GM19240 (cell line): ENCODE data around the gene GNAL.
"Not testable (repeated sequence)": the region's sequence is repeated elsewhere in the genome, so short reads cannot be mapped to it uniquely, and the experiment has no call there.

ENCODE experiments used
- DNase-seq: peaks from one replicate; pipeline ENCODE4 v3.0.0; 2011; ENCODE audit warnings: low spot score; ENCODE audit not compliant: insufficient read length

The GNAL gene

DNA sequence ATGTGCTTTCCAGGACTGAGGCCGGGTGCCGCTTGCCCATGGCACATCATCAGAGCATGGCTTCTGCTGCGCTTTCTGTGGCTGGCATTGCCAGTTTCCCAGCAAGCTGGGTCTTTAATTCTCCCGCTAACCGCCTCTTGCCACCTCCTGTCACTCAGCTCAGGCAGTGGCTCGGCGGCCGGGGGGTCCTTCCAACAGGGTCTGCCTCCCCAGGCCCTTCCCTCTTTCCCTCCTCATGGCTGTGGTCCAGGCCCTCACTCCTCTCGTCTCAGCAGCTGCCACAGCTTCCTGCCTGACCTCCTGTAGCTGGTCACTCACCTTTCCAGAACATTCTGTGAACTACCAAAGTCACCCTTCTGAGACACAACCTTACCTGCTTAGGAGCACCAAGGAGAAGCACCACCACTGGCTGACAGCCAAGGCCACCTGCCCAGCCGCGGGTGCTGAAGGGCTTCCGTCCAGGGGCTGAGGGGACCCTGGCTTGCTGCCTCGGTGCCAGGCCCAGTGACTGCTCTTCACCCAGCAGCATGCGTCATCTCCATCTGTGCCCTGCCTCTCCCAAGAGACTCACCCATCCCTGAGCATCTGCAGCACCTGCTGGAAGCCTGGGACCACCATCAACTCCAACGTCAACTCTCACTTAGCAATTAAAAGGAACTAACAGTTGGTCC is 184.7 kb downstream of the GNAL start:
- no peak for DNase-seq

DNA sequence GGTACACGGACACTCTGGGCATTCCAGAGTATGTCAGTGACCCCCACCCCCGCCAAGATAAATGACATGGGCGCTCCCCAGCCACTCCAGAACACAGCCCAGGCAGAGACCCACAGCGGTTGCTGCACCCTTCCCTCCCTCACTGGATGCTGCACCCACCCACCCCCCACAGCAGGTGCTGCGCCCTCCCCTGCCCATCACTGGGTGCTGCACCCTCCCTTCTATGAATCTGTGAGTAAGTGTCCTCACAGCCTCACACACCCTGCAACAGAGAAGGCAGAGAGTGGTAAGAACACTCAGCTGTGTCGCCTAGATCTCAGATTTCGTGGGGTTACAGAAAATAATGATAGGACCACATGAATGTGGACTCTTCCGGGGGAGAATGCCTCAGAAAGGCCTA is 185.6 kb downstream of the GNAL start:
- no peak for DNase-seq

GRCh38 chr18:11877497-11878135 is 188.6 kb downstream of the GNAL start:
- DNase-seq: no peak

DNA sequence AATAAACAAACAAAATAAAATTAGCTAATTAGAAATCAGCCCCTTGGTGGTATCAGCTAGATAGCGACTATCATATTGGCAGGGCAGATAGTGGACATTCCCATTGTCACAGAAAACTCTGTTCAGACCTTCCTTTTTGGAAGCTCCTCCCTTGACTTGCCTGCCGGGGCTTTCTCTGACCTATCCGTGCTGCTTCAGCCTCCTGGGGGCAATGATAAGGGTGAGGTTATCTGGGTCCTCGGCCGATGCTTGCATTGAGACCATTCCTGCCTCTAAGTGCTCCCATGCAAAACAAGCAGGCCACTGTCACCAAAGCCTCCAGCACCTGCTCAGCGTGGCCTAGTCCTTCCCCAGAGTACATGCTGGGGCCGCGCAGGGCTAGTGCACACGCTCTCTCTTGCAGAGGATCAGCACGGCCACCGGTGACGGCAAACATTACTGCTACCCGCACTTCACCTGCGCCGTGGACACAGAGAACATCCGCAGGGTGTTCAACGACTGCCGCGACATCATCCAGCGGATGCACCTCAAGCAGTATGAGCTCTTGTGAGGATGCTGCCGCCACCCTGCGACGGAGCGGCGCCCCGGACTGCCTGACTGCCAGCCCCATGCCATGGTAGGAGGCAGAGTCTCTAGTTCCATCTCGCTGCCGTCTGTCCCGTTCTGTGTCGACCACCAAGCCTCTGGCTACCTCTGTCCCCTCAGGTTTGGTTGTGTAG is 191.7 kb downstream of the GNAL start:
- DNase-seq: no peak

DNA sequence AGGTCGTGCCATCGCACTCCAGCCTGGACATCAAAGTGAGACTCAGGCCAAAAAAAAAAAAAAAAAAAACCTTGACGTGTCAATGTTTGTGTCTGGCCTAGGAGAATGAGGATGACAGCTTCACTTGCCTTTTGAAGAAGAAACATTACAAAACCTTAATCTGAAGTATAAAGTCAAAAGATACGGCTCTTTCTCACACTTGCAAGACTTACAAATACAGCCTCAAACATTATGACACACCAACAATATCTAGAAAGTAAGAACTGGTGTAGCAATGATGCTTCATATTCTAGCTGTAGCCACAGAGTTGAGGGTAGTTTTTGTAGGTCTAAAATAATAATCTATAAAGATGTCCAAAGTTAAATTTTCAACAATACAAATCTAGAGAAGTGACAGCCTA is 193.6 kb downstream of the GNAL start:
- DNase-seq: no peak

- no peak for DNase-seq
These were observed 194.1 kb downstream of the GNAL start for GRCh38 chr18:11883153-11883552.

DNA sequence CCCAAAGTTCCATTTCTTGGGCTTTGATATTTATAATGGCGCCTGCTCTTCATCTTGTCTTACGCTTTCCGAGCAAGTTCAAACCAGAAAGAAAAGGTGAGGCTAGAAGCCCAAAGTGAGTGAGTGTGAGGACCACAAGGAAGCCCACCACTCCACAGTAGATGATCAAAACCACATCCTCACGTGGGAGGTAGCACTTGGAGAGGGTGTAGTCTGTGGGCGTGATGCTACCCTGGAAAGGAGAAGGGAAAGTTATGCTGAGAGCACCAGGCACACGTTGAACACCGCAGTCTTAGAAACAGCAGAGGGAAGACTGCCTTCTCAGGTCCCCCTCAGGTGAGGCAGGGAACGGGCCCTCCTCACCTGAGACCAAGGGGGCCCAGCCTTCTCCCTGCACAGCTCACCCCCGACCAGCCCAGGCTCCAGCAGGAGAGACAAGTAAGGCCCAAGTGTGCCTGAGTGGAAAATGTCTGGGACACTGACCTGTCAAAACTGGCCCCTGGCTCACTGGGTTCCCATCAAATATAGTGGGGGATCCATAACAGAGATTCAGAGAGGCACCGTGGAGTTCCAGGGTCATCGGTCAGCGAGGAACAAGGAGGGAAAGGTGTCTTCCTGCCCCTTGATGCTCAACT is 195.4 kb downstream of the GNAL start:
- no peak for DNase-seq

DNA sequence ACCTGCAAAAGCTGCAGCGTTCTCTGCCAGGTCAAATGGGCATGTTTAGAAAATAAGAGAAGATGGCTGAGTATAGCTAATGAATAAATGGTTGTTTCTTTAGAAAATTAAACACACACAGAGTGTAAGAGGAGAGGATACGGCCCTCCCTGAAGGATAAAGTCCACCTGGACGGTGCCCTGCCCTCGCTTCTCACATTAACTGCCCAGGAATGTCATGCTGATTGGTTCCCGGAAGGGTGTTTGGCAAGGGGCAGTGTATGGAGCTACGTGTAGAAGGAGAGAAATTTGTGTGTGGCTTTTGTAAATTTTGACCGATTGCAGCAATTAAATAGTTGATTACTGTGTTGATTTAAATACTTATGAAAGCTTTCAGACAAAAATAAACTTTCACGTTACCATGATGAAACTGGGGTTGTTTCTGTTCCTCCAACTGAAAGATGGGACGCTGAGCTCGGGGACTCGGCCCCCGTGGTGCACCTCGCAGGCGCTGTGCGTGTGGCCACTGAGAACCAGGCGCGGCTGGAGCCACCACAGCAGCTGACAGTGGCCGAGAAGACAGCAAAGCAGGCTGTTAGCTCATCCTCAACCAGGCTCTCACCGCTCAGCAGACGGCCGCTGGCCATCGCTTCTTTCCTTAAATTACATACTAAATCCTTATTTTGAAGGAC is 196.3 kb downstream of the GNAL start:
- DNase-seq: no peak

DNA sequence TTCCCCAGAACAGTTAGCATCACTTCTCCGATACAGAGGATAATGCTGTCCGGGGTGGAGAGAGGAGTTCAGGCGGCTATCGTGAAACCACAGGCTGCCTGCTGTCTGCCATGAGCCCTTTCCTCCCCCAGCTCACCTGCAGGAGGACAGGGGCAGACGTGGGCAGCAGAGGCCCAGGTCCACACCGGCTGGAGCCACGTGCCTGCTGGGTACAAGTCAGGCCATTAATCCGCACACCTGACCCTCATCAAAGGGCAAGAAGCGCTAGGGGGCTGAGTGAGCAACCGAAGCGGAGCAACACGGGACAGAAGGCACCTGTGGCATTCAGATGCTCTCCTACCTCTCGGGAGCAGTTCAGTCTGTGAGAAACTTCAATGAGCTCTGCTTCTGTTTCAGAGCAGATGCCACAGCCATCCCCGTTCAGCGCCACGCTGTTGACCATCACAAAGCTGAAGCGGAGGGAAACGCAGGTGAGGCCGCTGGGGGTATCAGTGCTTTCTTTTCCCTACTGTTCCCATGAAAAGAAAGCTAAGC is 197.6 kb downstream of the GNAL start:
- DNase-seq: no peak

DNA sequence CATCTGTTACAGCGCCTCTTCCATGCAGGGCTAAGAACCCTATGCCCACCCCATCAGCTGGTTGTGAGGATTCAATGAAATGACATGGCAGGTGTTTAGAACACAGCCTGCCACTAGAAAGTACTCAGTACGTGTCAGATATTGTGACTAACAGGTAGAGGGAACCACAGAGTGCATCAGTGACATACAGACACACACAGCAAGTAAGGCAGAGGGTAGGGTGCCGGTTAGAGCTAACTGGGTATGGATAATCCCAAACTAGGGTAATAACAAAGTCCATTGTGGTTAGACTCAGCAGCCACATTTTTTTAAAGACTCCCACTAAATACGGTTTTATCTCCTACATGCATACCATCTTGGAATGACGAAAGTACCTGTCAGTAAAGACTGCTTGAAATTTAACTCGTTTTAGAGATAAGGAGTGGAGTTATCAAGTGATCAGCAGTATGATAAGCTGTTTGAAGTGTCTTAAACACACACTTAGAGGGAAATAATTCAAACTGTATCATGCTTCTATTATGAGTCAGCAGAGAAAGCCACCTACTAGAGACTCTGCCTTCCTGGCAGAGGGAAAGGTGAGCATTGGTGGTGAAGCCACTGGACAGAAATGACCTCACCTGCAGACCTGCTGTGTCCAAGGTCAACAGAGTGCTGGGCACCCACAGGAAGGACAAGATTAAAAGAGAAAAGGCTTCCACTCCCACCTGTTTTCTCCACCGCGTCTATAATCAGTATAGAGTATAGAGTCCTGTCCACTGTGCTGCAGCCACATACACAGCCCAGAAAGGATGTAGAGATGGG is 198.5 kb downstream of the GNAL start:
- no peak for DNase-seq

GRCh38 chr18:11888726-11889125 is 199.7 kb downstream of the GNAL start:
- DNase-seq: no peak

DNA sequence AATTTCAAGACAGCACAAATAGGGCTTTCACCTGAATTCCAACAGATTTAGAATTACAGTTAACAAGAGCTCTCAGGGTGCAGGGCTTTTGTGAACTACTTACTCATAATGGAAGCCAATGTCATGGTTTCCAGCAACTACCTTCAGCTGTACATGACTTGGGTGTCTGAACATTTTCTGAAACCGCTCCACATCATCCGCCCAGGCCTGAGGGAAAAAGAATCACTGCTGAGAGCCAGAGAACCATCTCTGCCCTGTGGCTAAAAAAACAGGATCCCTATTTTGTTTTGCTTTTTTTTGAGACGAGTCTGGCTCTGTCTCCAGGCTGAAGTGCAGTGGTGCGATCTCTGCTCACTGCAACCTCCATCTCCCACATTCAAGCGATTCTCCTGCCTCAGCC is 200.2 kb downstream of the GNAL start:
- DNase-seq: no peak

DNA sequence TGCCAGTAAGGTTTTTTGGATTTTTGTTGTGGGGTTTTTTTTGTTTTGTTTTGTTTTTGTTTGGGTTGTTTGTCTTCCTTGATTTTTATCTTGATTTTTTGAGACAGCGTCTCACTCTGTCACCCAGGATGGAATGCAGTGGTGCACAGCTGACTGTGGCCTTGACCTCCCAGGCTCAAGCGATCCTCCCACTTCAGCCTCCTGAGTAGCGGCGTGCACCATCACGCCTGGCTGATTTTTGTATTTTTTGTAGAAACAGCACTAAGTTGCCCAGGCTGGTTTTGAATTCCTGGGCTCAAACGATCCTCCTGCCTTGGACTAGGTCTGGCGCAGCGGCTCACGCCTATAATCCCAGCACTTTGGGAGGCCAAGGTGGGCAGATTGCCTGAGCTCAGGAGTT is 202.7 kb downstream of the GNAL start:
- no peak for DNase-seq

DNA sequence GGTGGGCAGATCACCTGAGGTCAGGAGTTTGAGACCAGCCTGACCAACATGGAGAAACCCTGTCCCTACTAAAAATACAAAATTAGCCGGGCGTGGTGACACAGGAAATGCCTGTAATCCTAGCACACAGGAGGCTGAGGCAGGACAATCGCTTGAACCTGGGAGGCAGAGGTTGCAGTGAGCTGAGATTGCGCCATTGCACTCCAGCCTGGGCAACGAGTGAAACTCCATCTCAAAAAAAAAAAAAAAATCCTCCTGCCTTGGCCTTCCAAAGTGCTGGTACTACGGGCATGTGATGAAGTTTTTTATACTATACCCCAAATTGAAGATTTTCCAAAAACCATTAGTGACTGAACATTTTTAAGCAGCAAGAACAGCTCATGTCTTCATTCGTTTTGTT is 203.4 kb downstream of the GNAL start:
- DNase-seq: not testable (repeated sequence)

GRCh38 chr18:11897781-11898180 is 208.7 kb downstream of the GNAL start:
- no peak for DNase-seq

DNA sequence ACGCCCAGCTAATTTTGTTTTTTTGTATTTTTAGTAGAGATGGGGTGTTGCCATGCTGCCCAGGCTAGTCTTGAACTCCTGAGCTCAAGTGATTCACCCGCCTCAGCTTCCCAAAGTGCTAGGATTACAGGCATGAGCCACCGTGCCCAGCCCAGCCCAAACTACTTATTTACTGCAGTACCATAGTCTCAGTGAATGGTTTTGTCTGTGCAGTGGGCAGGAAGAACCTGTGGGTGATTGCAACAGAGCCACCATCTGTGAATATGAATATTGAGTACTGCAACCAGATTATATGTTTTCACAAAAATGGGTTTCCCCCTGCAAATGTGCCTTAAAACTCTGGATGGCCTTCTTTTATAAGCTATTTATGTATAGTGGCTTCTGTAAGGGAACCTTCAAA is 210.0 kb downstream of the GNAL start:
- DNase-seq: no peak

DNA sequence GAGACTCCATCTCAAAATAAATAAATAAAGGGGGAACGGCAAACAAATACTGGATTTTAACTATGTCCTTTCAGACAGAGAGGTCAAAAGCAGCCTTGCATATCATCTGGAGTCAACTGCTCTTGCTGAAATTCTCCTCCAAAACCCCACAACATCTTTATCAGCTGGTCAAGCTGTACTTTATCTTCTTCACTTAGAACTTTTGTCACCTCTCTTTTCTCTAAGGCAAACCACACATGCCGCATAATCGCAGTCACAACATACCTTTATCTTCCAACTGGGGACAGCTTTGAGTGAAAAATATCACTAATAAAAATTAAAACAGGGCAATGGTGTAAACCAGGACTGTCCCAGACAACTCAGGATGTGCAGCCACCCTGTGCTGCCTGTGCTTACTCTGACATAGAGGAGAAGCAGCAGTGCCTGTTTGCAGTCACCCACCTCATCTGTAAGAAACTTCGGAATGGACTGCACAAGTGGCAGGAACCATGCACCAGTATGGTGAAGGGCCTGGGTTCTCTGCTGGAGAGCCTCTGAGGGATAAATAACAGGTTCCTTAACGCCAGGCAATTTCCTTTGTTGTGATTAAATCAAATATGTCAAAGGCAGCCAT is 212.9 kb downstream of the GNAL start:
- no peak for DNase-seq

DNA sequence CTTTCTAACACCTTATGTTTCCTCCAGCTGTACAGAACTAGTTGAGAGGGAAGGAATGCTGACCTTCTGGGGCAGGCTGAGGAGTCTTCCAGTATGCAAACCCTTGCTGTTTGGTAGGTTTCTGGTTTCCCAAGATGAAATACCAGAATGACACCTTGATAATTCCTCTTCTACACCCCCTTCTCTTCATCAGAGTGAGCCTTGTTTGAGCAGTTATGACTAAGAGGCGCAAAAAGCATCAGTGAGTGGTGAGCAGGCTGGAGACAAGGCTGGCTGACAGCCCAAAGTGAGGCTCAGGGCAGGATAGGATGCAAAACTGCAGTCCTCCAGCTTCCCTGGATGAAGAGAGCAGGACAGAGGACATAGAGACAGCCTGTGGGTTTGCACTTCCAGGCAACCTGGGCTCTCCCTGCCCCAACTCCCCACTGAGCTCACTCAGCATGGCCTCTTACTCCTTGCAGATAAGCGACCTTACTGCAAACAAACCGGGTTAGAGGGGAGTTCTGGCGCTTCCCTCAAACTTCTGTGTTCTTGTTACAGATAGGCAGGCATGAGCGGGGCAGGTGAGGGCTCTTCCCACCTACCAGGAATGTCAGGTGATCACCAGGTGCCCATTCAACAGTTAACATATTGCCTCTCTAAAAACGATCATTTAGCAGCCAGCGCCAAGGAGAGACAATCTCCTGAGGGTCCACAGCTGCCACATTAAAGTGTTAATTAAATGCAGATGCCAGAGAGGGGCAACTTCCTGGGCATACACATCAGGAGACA is 213.6 kb downstream of the GNAL start:
- no peak for DNase-seq

GRCh38 chr18:11905613-11906012 is 216.5 kb downstream of the GNAL start:
- no peak for DNase-seq
